ENCODE results near the gene ALG9.

The ALG9 gene

GRCh38 chr11:111834432-111835163, 36.8 kb downstream of the ALG9 start:
- ChIA-PET CTCF (interaction anchor here (0.5 to 1.5 kb wide), 2 partner anchors 230 to 261 kb away, joined by 4 to 5 read pairs; no protein-coding TSS in a partner anchor), POLR2A (ENCODE audit: low non-redundant PET) (no interaction called here)
- no peak for DNase-seq (ENCODE audit: low spot score)
- H3K27ac ChIP-seq, result no peak overlapping the region
- no peak for TF ChIP-seq CTCF (conservative IDR thresholded peaks at IDR 0.05; ENCODE audit: low read depth)

- DNase-seq (ENCODE audit: low spot score), result no peak
- H3K27ac ChIP-seq, result no peak overlapping the region
- ChIA-PET CTCF (interaction anchor here (0.6 kb wide), 1 partner anchor 27 kb away, joined by 3 read pairs; no protein-coding TSS in a partner anchor), POLR2A (ENCODE audit: low non-redundant PET) (no interaction called here)
- no peak for TF ChIP-seq CTCF (conservative IDR thresholded peaks at IDR 0.05; ENCODE audit: low read depth)
Measured at GRCh38 chr11:111833524-111833923, 37.9 kb downstream of the ALG9 start.

DNA sequence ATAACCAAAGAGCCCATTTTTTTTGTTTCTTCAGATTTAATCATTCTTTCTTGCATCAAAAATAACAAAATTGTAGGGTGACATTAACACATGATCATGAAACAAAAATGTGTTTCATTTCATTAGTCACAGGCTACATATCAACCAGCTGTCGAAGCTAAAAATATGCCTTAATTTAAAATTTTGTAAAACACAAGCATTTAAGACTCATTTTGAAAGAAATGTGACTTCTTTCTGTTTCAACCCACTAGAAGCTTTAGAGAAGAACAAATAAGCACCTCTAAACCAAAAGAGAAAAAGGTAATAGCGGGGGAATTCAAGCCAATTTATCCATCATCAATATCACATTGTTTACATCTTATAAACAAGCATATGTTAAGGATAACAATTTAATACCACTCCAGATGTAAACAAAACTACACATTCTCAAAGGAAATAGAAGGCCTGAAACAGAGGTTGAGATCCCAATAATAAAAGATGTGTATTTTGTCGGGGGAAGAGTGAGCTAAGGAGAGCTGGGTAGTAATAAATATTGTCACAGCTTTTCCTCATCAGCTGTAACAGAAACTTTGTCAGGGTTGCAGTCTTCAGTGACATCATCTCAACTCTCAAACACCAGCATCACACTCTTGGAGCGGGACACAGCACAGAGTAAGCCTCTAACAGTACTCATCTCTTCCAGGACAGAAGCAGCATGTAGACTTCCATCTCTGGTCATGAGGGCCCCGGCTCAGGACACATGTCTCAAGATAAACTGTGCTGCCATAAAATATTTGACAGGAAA, 42.0 kb downstream of the ALG9 start:
- H3K27ac ChIP-seq, result no peak overlapping the region
- POLR2A ChIA-PET (ENCODE audit: low non-redundant PET), result no interaction called here
- DNase-seq (ENCODE audit: low spot score), result no peak
- TF ChIP-seq CTCF (conservative IDR thresholded peaks at IDR 0.05; ENCODE audit: low read depth), result no peak
- CTCF ChIA-PET, result interaction anchor here (0.7 to 1.3 kb wide), 2 partner anchors 268 to 374 kb away, joined by 3 to 6 read pairs; no protein-coding TSS in a partner anchor

DNA sequence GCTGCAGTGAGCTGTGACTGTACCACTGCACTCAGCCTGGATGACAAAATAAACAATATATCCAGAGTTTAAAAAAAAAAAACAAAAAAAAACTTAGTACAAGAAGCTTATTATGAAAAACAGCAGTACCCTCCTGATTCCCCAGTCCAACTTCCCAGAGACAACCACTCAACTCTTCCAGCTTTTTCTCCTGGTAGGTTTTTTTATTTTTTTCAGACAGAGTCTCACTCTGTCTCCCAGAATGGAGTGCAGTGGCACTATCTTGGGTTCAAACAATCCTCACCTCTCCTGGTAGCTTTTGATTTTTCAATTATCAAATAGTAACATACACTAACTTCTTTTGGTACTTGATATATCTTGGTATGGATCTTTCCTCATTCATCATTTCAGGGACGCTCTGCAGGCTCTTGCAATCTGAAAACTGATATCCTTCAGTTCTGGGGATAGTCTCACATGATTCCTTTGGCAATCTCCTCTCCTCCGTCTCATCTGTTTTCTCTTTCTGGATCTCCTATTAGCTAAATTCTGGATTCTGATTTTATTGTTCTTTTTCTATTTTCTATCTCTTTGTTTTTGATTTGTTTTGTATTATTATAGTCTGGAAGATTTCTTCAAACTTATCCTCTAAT, 44.9 kb downstream of the ALG9 start:
- ChIA-PET CTCF (interaction anchor here (0.6 to 0.9 kb wide), 2 partner anchors 15 to 61 kb away, joined by 3 read pairs; no protein-coding TSS in a partner anchor), POLR2A (ENCODE audit: low non-redundant PET) (no interaction called here)
- TF ChIP-seq CTCF (conservative IDR thresholded peaks at IDR 0.05; ENCODE audit: low read depth), result no peak
- no peak overlapping the region for H3K27ac ChIP-seq
- DNase-seq (ENCODE audit: low spot score), result no peak

- ChIA-PET CTCF (interaction anchor here (0.6 to 0.8 kb wide), 2 partner anchors 11 to 183 kb away, joined by 3 to 5 read pairs; no protein-coding TSS in a partner anchor), POLR2A (ENCODE audit: low non-redundant PET) (interaction anchor here (0.7 kb wide), 1 partner anchor 83 kb away, joined by 3 read pairs; no protein-coding TSS in a partner anchor)
- H3K27ac ChIP-seq, result no peak overlapping the region
- no peak for TF ChIP-seq CTCF (conservative IDR thresholded peaks at IDR 0.05; ENCODE audit: low read depth)
- DNase-seq (ENCODE audit: low spot score), result no peak
Measured at GRCh38 chr11:111823629-111824028, 47.8 kb downstream of the ALG9 start.

- ChIA-PET POLR2A (ENCODE audit: low non-redundant PET) (interaction anchor here (0.7 kb wide), 1 partner anchor 83 kb away, joined by 3 read pairs; no protein-coding TSS in a partner anchor), CTCF (interaction anchor here (0.5 to 0.6 kb wide), 2 partner anchors 47 to 182 kb away, joined by 3 to 5 read pairs; no protein-coding TSS in a partner anchor)
- no peak overlapping the region for H3K27ac ChIP-seq
- no peak for TF ChIP-seq CTCF (conservative IDR thresholded peaks at IDR 0.05; ENCODE audit: low read depth)
- DNase-seq (ENCODE audit: low spot score), result no peak
Measured at GRCh38 chr11:111823131-111823530, 48.2 kb downstream of the ALG9 start.
